ES-I3 (cell line): ENCODE data around the gene TET2.
"Not testable (repeated sequence)": the region's sequence is repeated elsewhere in the genome, so short reads cannot be mapped to it uniquely, and the experiment has no call there.

Experiments used
- H3K36me3 ChIP-seq: 2 replicates; pipeline ENCODE4 v1.6.1; 2013; ENCODE audit warnings: mild to moderate bottlenecking, low read length, control low read depth, moderate library complexity; ENCODE audit not compliant: insufficient read depth
- H3K4me1 ChIP-seq: 2 replicates; pipeline ENCODE4 v1.6.1; 2013; ENCODE audit warnings: mild to moderate bottlenecking, control low read depth, low read length; ENCODE audit not compliant: insufficient read depth
- H3K9ac ChIP-seq: 2 replicates; pipeline ENCODE4 v1.6.1; 2013; ENCODE audit warnings: low read depth, mild to moderate bottlenecking, low read length, moderate library complexity
- H3K9me3 ChIP-seq: 2 replicates; pipeline ENCODE4 v1.6.1; 2013; ENCODE audit warnings: mild to moderate bottlenecking, low read length, moderate library complexity; ENCODE audit not compliant: control insufficient read depth, insufficient read depth

TET2 gene

GRCh38 chr4:105288121-105288520 lies 141.4 kb downstream of the TET2 start:
- no peaks in the 10 kb centered on the region for H3K4me1 ChIP-seq
- H3K9me3 ChIP-seq = no peaks in the 10 kb centered on the region
- H3K36me3 ChIP-seq = no peaks in the 10 kb centered on the region
- H3K9ac ChIP-seq = no peak overlapping the region

- no peaks in the 10 kb centered on the region for H3K36me3 ChIP-seq
- no peak overlapping the region for H3K9ac ChIP-seq
- no peaks in the 10 kb centered on the region for H3K4me1 ChIP-seq
- H3K9me3 ChIP-seq = no peaks in the 10 kb centered on the region
Measured at GRCh38 chr4:105291925-105292324, 145.2 kb downstream of the TET2 start.

- H3K9me3 ChIP-seq = no peaks in the 10 kb centered on the region
- no peaks in the 10 kb centered on the region for H3K4me1 ChIP-seq
- H3K36me3 ChIP-seq = no peaks in the 10 kb centered on the region
- H3K9ac ChIP-seq = no peak overlapping the region
Measured at GRCh38 chr4:105293360-105293759, 146.7 kb downstream of the TET2 start.

- Histone ChIP-seq H3K4me1 (no peaks in the 10 kb centered on the region), H3K9ac (no peak overlapping the region), H3K36me3 (no peaks in the 10 kb centered on the region), H3K9me3 (no peaks in the 10 kb centered on the region)
Measured at GRCh38 chr4:105296672-105297071, 150.0 kb downstream of the TET2 start.

GRCh38 chr4:105299027-105299426 lies 152.4 kb downstream of the TET2 start:
- H3K36me3 ChIP-seq, H3K9ac ChIP-seq, H3K9me3 ChIP-seq, H3K4me1 ChIP-seq: not testable (repeated sequence)

GRCh38 chr4:105304085-105304484 lies 157.4 kb downstream of the TET2 start:
- H3K36me3 ChIP-seq = no peaks in the 10 kb centered on the region
- no peaks in the 10 kb centered on the region for H3K9me3 ChIP-seq
- no peaks in the 10 kb centered on the region for H3K4me1 ChIP-seq
- no peak overlapping the region for H3K9ac ChIP-seq

- Histone ChIP-seq H3K9ac (no peak overlapping the region), H3K9me3 (no peaks in the 10 kb centered on the region), H3K36me3 (no peaks in the 10 kb centered on the region), H3K4me1 (no peaks in the 10 kb centered on the region)
Measured at GRCh38 chr4:105305019-105305836, 158.6 kb downstream of the TET2 start.

- no peak overlapping the region for H3K9ac ChIP-seq
- no peaks in the 10 kb centered on the region for H3K4me1 ChIP-seq
- H3K36me3 ChIP-seq = no peaks in the 10 kb centered on the region
- no peaks in the 10 kb centered on the region for H3K9me3 ChIP-seq
Measured at GRCh38 chr4:105306158-105306781, 159.6 kb downstream of the TET2 start.

GRCh38 chr4:105306820-105307219 lies 160.1 kb downstream of the TET2 start:
- Histone ChIP-seq H3K36me3 (no peaks in the 10 kb centered on the region), H3K9me3 (no peaks in the 10 kb centered on the region), H3K4me1 (no peaks in the 10 kb centered on the region), H3K9ac (no peak overlapping the region)

- H3K9me3 ChIP-seq = no peaks in the 10 kb centered on the region
- no peak overlapping the region for H3K9ac ChIP-seq
- H3K36me3 ChIP-seq = no peaks in the 10 kb centered on the region
- H3K4me1 ChIP-seq = no peaks in the 10 kb centered on the region
Measured at GRCh38 chr4:105318486-105318885, 171.8 kb downstream of the TET2 start.

- H3K9ac ChIP-seq = no peak overlapping the region
- H3K36me3 ChIP-seq = no peaks in the 10 kb centered on the region
- H3K9me3 ChIP-seq = no peaks in the 10 kb centered on the region
- H3K4me1 ChIP-seq = no peaks in the 10 kb centered on the region
Measured at GRCh38 chr4:105327222-105327621, 180.5 kb downstream of the TET2 start.

GRCh38 chr4:105327956-105328355 lies 181.3 kb downstream of the TET2 start:
- H3K4me1 ChIP-seq = no peaks in the 10 kb centered on the region
- H3K9me3 ChIP-seq = no peaks in the 10 kb centered on the region
- no peak overlapping the region for H3K9ac ChIP-seq
- H3K36me3 ChIP-seq = no peaks in the 10 kb centered on the region

- H3K4me1 ChIP-seq = no peaks in the 10 kb centered on the region
- H3K36me3 ChIP-seq = no peaks in the 10 kb centered on the region
- no peak overlapping the region for H3K9ac ChIP-seq
- H3K9me3 ChIP-seq = no peaks in the 10 kb centered on the region
Measured at GRCh38 chr4:105329081-105329480, 182.4 kb downstream of the TET2 start.
